ENCODE data around the gene ARHGEF12.

Gene ARHGEF12, protein sequence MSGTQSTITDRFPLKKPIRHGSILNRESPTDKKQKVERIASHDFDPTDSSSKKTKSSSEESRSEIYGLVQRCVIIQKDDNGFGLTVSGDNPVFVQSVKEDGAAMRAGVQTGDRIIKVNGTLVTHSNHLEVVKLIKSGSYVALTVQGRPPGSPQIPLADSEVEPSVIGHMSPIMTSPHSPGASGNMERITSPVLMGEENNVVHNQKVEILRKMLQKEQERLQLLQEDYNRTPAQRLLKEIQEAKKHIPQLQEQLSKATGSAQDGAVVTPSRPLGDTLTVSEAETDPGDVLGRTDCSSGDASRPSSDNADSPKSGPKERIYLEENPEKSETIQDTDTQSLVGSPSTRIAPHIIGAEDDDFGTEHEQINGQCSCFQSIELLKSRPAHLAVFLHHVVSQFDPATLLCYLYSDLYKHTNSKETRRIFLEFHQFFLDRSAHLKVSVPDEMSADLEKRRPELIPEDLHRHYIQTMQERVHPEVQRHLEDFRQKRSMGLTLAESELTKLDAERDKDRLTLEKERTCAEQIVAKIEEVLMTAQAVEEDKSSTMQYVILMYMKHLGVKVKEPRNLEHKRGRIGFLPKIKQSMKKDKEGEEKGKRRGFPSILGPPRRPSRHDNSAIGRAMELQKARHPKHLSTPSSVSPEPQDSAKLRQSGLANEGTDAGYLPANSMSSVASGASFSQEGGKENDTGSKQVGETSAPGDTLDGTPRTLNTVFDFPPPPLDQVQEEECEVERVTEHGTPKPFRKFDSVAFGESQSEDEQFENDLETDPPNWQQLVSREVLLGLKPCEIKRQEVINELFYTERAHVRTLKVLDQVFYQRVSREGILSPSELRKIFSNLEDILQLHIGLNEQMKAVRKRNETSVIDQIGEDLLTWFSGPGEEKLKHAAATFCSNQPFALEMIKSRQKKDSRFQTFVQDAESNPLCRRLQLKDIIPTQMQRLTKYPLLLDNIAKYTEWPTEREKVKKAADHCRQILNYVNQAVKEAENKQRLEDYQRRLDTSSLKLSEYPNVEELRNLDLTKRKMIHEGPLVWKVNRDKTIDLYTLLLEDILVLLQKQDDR (N-terminal part only)

GRCh38 chr11:120335908-120336640 lies at the start of gene ARHGEF12:
Gene ARHGEF12, plus strand, starts transcription at chr11:120336413. Its CDS starts 831 bp downstream, at chr11:120337244.
- peak; percentile 36; the same call in 1 of the 2 replicates for TF ChIP-seq CTCF (IDR thresholded peaks at IDR 0.05; ENCODE audit: borderline replicate concordance, insufficient read depth, low read depth, low read length)
- H3K4me3 ChIP-seq (ENCODE audit: low read depth, low read length), result peak within 1 kb of the TSS; percentile 92

DNA sequence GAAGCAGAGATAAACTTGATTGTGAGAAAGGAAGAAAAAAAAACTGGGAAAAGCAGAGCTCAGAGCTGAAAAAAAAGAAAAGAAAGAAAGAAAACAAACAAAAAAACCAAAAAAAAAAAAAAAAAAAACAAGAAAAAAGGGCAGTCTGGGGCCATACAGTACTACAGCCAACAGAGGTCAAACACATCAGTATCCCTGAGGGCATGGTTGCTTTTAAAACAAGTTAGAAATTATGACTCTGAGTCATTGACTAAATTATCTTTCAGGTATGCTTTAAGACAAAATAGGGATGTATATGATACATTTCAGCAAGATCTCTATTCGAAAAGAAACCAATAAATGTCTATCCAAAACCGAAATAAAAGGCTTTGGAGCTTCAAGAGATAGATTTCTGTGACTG lies 48.2 kb upstream of the ARHGEF12 start:
- TF ChIP-seq CTCF (IDR thresholded peaks at IDR 0.05; ENCODE audit: borderline replicate concordance, insufficient read depth, low read depth, low read length), result no peak

GRCh38 chr11:120289426-120289825 lies 46.8 kb upstream of the ARHGEF12 start:
- no peak for TF ChIP-seq CTCF (IDR thresholded peaks at IDR 0.05; ENCODE audit: borderline replicate concordance, insufficient read depth, low read depth, low read length)

More for the DNA sequence above, 48.2 kb upstream of the ARHGEF12 start:
- H3K4me3 ChIP-seq (ENCODE audit: low read depth, low read length), result no peak overlapping the region

GRCh38 chr11:120290956-120291355 lies 45.3 kb upstream of the ARHGEF12 start:
- no peak for TF ChIP-seq CTCF (IDR thresholded peaks at IDR 0.05; ENCODE audit: borderline replicate concordance, insufficient read depth, low read depth, low read length)
- no peak overlapping the region for H3K4me3 ChIP-seq (ENCODE audit: low read depth, low read length)

More at GRCh38 chr11:120289426-120289825, 46.8 kb upstream of the ARHGEF12 start:
- H3K4me3 ChIP-seq (ENCODE audit: low read depth, low read length), result no peak overlapping the region

DNA sequence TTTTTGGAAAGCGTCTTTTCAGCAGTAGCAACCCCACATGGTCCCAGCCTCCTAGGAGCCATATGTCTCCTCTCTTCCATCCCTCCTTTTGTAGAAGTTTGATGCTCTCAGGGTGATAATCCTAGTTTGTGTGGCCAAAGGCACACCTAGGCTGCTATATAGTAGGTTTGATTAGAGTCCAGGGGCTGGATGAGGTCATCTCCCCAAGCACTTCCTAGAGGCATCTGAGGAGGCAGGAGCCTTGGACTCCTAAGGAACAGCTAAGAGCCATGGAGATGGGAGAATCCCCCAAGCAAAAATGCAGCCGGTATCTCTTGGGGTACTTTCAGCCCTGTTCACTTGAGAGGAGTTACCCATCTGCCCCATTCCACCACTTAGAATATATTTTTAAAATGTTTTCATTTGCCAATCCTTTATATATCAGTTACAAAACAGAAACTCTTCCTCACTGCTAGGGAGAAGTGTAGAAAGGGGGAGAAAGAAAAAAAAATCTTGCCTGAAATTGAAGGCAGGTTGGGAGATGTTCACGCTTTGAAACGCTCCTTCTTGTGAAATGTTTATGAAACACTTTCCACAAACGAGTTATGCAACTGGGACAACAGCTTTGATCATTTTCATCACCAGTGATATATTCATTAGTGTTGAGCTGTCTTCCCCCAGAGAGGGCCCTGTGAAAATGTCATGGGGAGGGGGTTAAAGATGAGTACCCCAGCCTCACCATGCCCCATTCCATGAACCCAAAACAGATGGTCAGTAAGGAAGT lies 43.0 kb upstream of the ARHGEF12 start:
- no peak overlapping the region for H3K4me3 ChIP-seq (ENCODE audit: low read depth, low read length)
- no peak for TF ChIP-seq CTCF (IDR thresholded peaks at IDR 0.05; ENCODE audit: borderline replicate concordance, insufficient read depth, low read depth, low read length)

GRCh38 chr11:120294096-120294495 lies 42.1 kb upstream of the ARHGEF12 start:
- no peak for TF ChIP-seq CTCF (IDR thresholded peaks at IDR 0.05; ENCODE audit: borderline replicate concordance, insufficient read depth, low read depth, low read length)
- H3K4me3 ChIP-seq (ENCODE audit: low read depth, low read length), result no peak overlapping the region

Data from GM12875 (cell line).